ENCODE results near the gene ANKRD65. TPM values are rescaled to one million over a fixed set of nuclear protein-coding genes. Genes with fewer than 3 reads are reported as not detected.
"Not testable (repeated sequence)": the region's sequence is repeated elsewhere in the genome, so short reads cannot be mapped to it uniquely, and the experiment has no call there.

The ANKRD65 gene
- total and polyA plus RNA-seq, 4 donors, result 13.5 to 54.2 (median 31.9) TPM

DNA sequence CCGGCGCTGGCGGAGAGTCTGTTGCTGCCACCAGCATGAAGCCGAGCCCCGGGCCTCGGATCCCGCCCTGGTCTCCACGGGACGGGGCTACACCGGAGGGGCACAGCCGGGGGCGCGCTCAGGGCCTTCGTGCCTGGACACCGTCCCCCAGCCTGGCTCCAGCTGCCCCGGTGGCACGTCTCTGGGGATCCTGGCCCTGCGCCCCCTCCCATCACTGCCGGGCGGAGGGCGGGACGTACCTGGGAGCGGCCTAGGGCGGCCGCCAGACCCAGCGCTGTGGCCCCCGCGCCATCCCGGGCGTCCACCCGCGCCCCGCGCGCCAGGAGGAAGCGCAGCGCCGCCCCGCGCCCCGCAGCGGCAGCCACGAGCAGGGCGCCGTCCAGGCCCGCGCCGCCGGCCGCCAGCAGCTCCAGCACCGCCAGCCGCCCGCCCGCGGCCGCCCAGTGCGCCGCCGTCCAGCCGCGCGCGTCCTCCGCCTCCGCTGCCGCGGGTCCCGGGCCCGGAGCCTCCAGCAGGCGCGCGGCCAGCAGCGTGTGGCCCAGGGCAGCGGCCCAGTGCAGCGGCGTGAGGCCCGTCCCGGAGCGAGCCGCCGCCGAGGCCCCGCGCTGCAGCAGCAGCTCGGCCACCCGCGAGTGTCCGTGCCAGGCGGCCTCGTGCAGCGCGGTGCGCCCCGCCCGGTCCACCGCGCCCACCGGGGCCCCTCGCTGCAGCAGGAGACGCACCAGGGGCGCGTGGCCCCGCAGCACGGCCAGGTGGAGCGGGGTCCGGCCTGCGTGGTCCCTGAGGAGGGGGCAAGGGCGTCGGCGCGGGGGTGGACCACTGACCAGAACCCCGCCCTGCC, 1.0 kb downstream of the ANKRD65 start:
- peak overlapping the region in 1 of 2 donors; percentile 83 for H3K27ac ChIP-seq (ENCODE audit: low read depth in 1 of 2, low read length in 1 of 2)
- no peaks in the 10 kb centered on the region for H3K36me3 ChIP-seq (ENCODE audit: control insufficient read depth in 4 of 4, insufficient read depth in 4 of 4, low read length in 4 of 4)
- DNase-seq, result peak in 1 of 3 donors; percentile 58
- TF ChIP-seq, protein P1, sequence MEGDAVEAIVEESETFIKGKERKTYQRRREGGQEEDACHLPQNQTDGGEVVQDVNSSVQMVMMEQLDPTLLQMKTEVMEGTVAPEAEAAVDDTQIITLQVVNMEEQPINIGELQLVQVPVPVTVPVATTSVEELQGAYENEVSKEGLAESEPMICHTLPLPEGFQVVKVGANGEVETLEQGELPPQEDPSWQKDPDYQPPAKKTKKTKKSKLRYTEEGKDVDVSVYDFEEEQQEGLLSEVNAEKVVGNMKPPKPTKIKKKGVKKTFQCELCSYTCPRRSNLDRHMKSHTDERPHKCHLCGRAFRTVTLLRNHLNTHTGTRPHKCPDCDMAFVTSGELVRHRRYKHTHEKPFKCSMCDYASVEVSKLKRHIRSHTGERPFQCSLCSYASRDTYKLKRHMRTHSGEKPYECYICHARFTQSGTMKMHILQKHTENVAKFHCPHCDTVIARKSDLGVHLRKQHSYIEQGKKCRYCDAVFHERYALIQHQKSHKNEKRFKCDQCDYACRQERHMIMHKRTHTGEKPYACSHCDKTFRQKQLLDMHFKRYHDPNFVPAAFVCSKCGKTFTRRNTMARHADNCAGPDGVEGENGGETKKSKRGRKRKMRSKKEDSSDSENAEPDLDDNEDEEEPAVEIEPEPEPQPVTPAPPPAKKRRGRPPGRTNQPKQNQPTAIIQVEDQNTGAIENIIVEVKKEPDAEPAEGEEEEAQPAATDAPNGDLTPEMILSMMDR (IDR thresholded peaks at IDR 0.05; ENCODE audit: control extremely low read depth, extremely low read depth), result no peak
- H3K9ac ChIP-seq (ENCODE audit: insufficient read depth in 1 of 2, low read length in 2 of 2), result no peak overlapping the region
- H3K9me3 ChIP-seq (ENCODE audit: control insufficient read depth in 4 of 4, insufficient read depth in 3 of 4, low read length in 3 of 4), result peaks cover 0 to 2% (median 0%) of the 10 kb centered on the region in 4 donors
- H3K4me1 ChIP-seq (ENCODE audit: control insufficient read depth in 5 of 5, insufficient read depth in 5 of 5, low read length in 5 of 5), result peaks cover 0 to 24% (median 0%) of the 10 kb centered on the region in 5 donors
- ATAC-seq (ENCODE audit: insufficient read depth, low FRiP score), result peak; percentile 41
- WGBS, 2 donors, result 10 to 31% methylated on average over 65 to 112 of the region's 112 CpGs
- peak overlapping the region; percentile 49 for H3K4me3 ChIP-seq
- no peaks in the 10 kb centered on the region for H3K27me3 ChIP-seq (ENCODE audit: control insufficient read depth in 3 of 3, insufficient read depth in 3 of 3, low read length in 2 of 3)

DNA sequence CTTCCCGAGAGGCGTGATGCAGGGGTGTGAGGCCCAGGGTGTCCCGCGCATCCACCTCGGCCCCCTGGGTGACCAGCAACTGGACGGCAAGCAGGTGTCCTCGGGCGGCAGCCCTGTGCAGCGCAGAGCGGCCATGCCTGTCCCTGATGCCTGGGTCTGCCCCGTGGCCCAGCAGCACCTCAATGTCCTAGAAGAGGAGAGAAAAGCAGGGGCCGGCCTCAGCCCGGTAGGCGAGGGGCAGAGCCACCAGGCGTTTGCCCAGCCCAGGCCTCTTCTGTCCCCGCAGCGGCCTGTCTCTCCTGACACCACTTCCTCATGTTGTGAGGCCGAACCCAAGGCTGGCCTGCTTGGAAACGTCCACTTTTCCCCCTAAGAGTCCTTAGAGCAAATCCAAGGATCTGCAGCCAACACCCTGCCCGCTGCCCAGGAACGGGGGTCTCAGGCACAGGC, 1.7 kb downstream of the ANKRD65 start:
- TF ChIP-seq, protein P1 (IDR thresholded peaks at IDR 0.05; ENCODE audit: control extremely low read depth, extremely low read depth), result no peak
- ATAC-seq (ENCODE audit: insufficient read depth, low FRiP score), result no peak
- Histone ChIP-seq H3K9ac (ENCODE audit: insufficient read depth in 1 of 2, low read length in 2 of 2) (no peak overlapping the region), H3K27ac (ENCODE audit: low read depth in 1 of 2, low read length in 1 of 2) (peak overlapping the region in 1 of 2 donors; percentile 83), H3K36me3 (ENCODE audit: control insufficient read depth in 4 of 4, insufficient read depth in 4 of 4, low read length in 4 of 4) (no peaks in the 10 kb centered on the region), H3K4me3 (no peak overlapping the region), H3K9me3 (ENCODE audit: control insufficient read depth in 4 of 4, insufficient read depth in 3 of 4, low read length in 3 of 4) (peaks cover 0 to 2% (median 0%) of the 10 kb centered on the region in 4 donors), H3K27me3 (ENCODE audit: control insufficient read depth in 3 of 3, insufficient read depth in 3 of 3, low read length in 2 of 3) (no peaks in the 10 kb centered on the region), H3K4me1 (ENCODE audit: control insufficient read depth in 5 of 5, insufficient read depth in 5 of 5, low read length in 5 of 5) (peaks cover 0 to 24% (median 0%) of the 10 kb centered on the region in 5 donors)
- DNase-seq, result no peak
- WGBS, 2 donors, result 79 to 93% methylated on average over 18 to 21 of the region's 21 CpGs

DNA sequence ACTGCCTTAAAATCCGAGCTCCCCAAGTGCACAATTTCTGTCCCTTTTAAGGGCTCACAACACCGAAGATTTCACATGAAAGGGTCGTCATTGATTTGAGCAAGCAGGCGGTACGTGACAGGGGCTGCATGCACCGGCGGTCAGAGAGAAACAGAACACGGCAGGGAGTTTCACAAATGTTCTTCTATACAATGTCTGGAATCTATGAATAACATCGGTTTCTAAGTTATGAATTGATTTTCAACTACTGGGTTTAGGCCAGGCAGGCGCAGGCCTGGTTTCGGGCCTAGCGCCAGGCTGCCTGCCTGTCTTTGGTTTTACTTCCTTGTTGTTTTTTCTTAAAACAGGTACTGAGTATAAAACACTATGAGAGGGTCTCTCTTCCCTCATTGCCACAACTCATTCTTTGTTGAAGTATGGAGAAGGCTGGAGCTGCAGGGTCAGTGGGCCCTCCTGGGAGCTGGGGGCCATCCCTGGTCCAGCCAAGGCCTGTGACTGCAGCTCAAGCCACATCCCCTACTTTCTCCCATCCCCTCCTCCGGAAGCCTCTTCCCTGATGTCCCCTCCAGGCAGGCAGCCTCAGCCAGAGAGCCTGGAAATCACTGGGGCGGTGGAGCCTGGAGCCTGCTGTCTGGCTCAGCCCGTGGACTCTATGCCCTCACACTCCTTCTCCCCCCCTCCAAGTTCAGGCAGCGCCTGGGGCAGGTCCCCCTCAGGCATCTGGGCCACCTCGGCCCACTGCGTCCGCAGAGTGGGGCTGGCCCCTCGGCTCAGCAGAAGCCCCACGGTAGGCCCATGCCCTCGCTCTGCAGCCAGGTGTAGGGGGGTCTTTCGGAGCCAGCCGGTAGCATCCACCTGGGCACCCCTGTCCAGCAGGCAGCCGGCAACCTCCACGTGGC, 2.4 kb downstream of the ANKRD65 start:
- no peaks in the 10 kb centered on the region for H3K27me3 ChIP-seq (ENCODE audit: control insufficient read depth in 3 of 3, insufficient read depth in 3 of 3, low read length in 2 of 3)
- DNase-seq (no peak), ATAC-seq (ENCODE audit: insufficient read depth, low FRiP score) (no peak)
- H3K4me1 ChIP-seq (ENCODE audit: control insufficient read depth in 5 of 5, insufficient read depth in 5 of 5, low read length in 5 of 5), result peaks cover 0 to 24% (median 0%) of the 10 kb centered on the region in 5 donors
- TF ChIP-seq, protein P1 (IDR thresholded peaks at IDR 0.05; ENCODE audit: control extremely low read depth, extremely low read depth), result no peak
- H3K4me3 ChIP-seq, result no peak overlapping the region
- 88 to 89% methylated on average over 26 of the region's 26 CpGs for WGBS, 2 donors
- H3K27ac ChIP-seq (ENCODE audit: low read depth in 1 of 2, low read length in 1 of 2), result no peak overlapping the region
- peaks cover 0 to 2% (median 0%) of the 10 kb centered on the region in 4 donors for H3K9me3 ChIP-seq (ENCODE audit: control insufficient read depth in 4 of 4, insufficient read depth in 3 of 4, low read length in 3 of 4)
- H3K36me3 ChIP-seq (ENCODE audit: control insufficient read depth in 4 of 4, insufficient read depth in 4 of 4, low read length in 4 of 4), result no peaks in the 10 kb centered on the region
- no peak overlapping the region for H3K9ac ChIP-seq (ENCODE audit: insufficient read depth in 1 of 2, low read length in 2 of 2)

DNA sequence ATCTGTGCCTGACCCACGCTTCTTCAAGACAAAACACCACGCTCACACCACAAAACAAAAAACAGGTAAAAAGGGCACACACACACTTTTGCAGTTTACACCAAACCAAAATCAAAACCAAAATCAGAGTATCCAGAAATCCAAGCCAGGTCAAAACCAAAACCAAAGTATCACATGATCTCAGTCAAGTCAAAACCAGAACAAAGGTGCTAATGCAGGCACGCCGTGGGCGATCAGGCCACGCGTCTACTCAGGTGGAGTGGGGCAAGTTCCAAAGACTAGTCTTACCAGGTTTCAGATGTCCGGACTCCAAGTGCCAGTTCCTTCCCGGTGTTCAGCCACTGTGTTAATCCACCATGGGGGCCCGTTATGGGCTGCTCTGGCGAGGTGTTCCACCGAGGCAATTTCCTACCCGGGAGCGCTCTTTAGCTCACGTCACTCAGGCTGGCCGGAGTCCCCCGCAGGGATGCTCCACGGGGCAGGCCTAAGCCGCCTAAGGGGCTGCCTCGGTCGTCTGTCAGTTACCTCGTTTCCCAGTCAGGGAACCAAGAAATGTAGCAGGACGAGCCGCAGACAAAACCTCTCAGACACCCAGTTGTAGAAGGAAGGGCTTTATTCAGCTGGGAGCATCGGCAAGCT, 3.1 kb downstream of the ANKRD65 start:
- WGBS, 2 donors, result 84 to 87% methylated on average over 25 of the region's 25 CpGs
- H3K27ac ChIP-seq (ENCODE audit: low read depth in 1 of 2, low read length in 1 of 2); H3K36me3 ChIP-seq (ENCODE audit: control insufficient read depth in 4 of 4, insufficient read depth in 4 of 4, low read length in 4 of 4); H3K9ac ChIP-seq (ENCODE audit: insufficient read depth in 1 of 2, low read length in 2 of 2); H3K4me3 ChIP-seq; H3K9me3 ChIP-seq (ENCODE audit: control insufficient read depth in 4 of 4, insufficient read depth in 3 of 4, low read length in 3 of 4); H3K27me3 ChIP-seq (ENCODE audit: control insufficient read depth in 3 of 3, insufficient read depth in 3 of 3, low read length in 2 of 3); DNase-seq; ATAC-seq (ENCODE audit: insufficient read depth, low FRiP score): not testable (repeated sequence)
- H3K4me1 ChIP-seq (ENCODE audit: control insufficient read depth in 5 of 5, insufficient read depth in 5 of 5, low read length in 5 of 5), result peaks cover 0 to 24% (median 0%) of the 10 kb centered on the region in 5 donors

DNA sequence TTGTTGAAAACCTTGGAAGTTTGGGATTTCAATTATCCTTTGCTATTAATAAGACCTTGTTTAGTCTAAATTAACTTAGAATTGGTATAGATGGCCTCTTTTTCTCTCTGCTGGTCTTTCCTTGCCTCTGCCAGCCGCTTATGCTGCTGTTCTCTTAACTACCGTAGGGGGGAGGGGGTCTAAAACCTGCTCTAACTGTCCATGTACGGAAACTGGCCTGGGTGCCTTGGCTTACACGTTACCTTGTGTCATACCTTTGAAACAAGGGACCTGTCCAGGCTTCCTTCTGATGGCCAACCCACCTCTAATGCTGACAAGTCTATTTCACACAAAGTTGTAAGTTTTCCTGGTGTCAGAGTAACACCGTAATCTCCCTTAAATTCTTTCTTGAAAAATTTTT, 3.7 kb downstream of the ANKRD65 start:
- H3K9me3 ChIP-seq (ENCODE audit: control insufficient read depth in 4 of 4, insufficient read depth in 3 of 4, low read length in 3 of 4); H3K36me3 ChIP-seq (ENCODE audit: control insufficient read depth in 4 of 4, insufficient read depth in 4 of 4, low read length in 4 of 4); DNase-seq; H3K9ac ChIP-seq (ENCODE audit: insufficient read depth in 1 of 2, low read length in 2 of 2); H3K27me3 ChIP-seq (ENCODE audit: control insufficient read depth in 3 of 3, insufficient read depth in 3 of 3, low read length in 2 of 3); ATAC-seq (ENCODE audit: insufficient read depth, low FRiP score); H3K4me3 ChIP-seq; H3K27ac ChIP-seq (ENCODE audit: low read depth in 1 of 2, low read length in 1 of 2): not testable (repeated sequence)
- WGBS, 2 donors, result 77 to 92% methylated on average over 5 of the region's 5 CpGs
- peaks cover 0 to 19% (median 0%) of the 10 kb centered on the region in 5 donors for H3K4me1 ChIP-seq (ENCODE audit: control insufficient read depth in 5 of 5, insufficient read depth in 5 of 5, low read length in 5 of 5)
